SK-N-SH treated with all-trans-retinoic acid at 6 μM for 48 hours (cell line): ENCODE measurements around the gene WDR48.

ENCODE experiments used
- ATAC-seq: fragments of 200-7000 bp; cut with Tn5 transposase; 3 replicates; pipeline ENCODE4 v1.9.1; 2020; ENCODE audit warnings: mild to moderate bottlenecking, moderate library complexity
- BACH2 ChIP-seq: fragments of 250-450 bp; sonication (Bioruptor Pico); IDR thresholded peaks from 2 replicates; pipeline ENCODE4 v1.9.0; 2021; ENCODE audit warnings: mild to moderate bottlenecking, borderline replicate concordance
- CSDC2 ChIP-seq: fragments of 250-450 bp; sonication (Bioruptor Pico); IDR thresholded peaks from 2 replicates; pipeline ENCODE4 v1.5.0; 2020; ENCODE audit warnings: mild to moderate bottlenecking, moderate library complexity
- GLIS3 ChIP-seq: fragments of 250-450 bp; sonication (Bioruptor Pico); IDR thresholded peaks from 2 replicates; pipeline ENCODE4 v1.5.0; 2020; ENCODE audit warnings: mild to moderate bottlenecking, moderate library complexity
- ISL1 ChIP-seq: fragments of 250-450 bp; sonication (Bioruptor Pico); IDR thresholded peaks from 2 replicates; pipeline ENCODE4 v2.1.2; 2022; ENCODE audit warnings: mild to moderate bottlenecking, moderate library complexity
- OSR1 ChIP-seq: fragments of 250-450 bp; sonication (Bioruptor Pico); IDR thresholded peaks from 2 replicates; pipeline ENCODE4 v1.8.0; 2022; ENCODE audit warnings: moderate library complexity, mild to moderate bottlenecking, inconsistent platforms
- PPARA ChIP-seq: fragments of 250-450 bp; sonication (Bioruptor Pico); IDR thresholded peaks from 2 replicates; pipeline ENCODE4 v1.5.0; 2020; ENCODE audit warnings: mild to moderate bottlenecking, borderline replicate concordance
- RARB ChIP-seq: fragments of 250-450 bp; sonication (Bioruptor Pico); IDR thresholded peaks from 2 replicates; pipeline ENCODE4 v1.8.0; 2021; ENCODE audit warnings: mild to moderate bottlenecking, moderate library complexity
- SNAI2 ChIP-seq: fragments of 250-450 bp; sonication (Bioruptor Pico); IDR thresholded peaks from 2 replicates; pipeline ENCODE4 v1.5.0; 2020; ENCODE audit warnings: mild to moderate bottlenecking, moderate library complexity
- ZFP30 ChIP-seq: fragments of 450-650 bp; formaldehyde crosslinking; IDR thresholded peaks from 2 replicates; pipeline ENCODE4 v1.5.0; 2022; ENCODE audit warnings: mild to moderate bottlenecking, moderate library complexity
- ZNF565 ChIP-seq: fragments of 450-650 bp; formaldehyde crosslinking; conservative IDR thresholded peaks from 2 replicates; pipeline ENCODE4 v1.5.0; 2020; ENCODE audit warnings: low read depth, mild to moderate bottlenecking, moderate library complexity
- ZNF70 ChIP-seq: fragments of 450-650 bp; formaldehyde crosslinking; IDR thresholded peaks from 2 replicates; pipeline ENCODE4 v1.5.0; 2020; ENCODE audit warnings: mild to moderate bottlenecking, moderate library complexity
- ZNF8 ChIP-seq: fragments of 450-650 bp; formaldehyde crosslinking; IDR thresholded peaks from 2 replicates; pipeline ENCODE4 v1.5.0; 2020; ENCODE audit warnings: mild to moderate bottlenecking, moderate library complexity
- TF ChIP-seq, protein P1 (sequence below): fragments of 250-450 bp; sonication (Bioruptor Pico); IDR thresholded peaks from 2 replicates; pipeline ENCODE4 v1.5.1; 2021; ENCODE audit warnings: mild to moderate bottlenecking, moderate library complexity
- TF ChIP-seq, protein P2 (sequence below): fragments of 250-450 bp; sonication (Bioruptor Pico); IDR thresholded peaks from 2 replicates; pipeline ENCODE4 v1.8.0; 2020; ENCODE audit warnings: mild to moderate bottlenecking, moderate library complexity, borderline replicate concordance
- TF ChIP-seq, protein P3 (sequence below): fragments of 250-450 bp; sonication (Bioruptor Pico); IDR thresholded peaks from 2 replicates; pipeline ENCODE4 v1.8.0; 2021; ENCODE audit warnings: low read depth, mild to moderate bottlenecking, moderate library complexity, borderline replicate concordance
- TF ChIP-seq, protein P4 (sequence below): fragments of 250-450 bp; sonication (Bioruptor Pico); IDR thresholded peaks from 2 replicates; pipeline ENCODE4 v1.5.0; 2020; ENCODE audit warnings: mild to moderate bottlenecking, moderate library complexity

WDR48 gene

DNA sequence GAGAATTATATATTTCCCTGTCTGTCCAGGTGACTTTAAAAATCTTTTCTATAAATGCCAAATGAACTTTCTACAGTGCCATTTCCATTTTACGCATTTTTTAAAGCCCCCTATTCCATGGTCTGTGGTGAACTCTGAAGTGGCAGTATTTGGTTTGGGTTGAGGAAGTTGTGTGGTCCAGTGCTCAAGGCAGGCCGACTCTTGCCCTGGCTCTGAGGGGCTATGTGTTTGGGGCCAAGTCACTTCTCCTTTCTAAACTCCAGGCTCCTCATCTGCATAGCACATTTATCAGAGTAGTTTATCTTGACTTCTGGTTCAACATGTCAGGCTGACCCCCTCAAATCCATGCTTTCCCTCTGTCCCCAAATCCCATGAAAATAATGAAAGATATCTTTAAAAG lies 69.8 kb downstream of the WDR48 start:
- TF ChIP-seq ZNF70: no peak
- TF ChIP-seq, all 23 proteins: peak for 0
- no peak for ATAC-seq

DNA sequence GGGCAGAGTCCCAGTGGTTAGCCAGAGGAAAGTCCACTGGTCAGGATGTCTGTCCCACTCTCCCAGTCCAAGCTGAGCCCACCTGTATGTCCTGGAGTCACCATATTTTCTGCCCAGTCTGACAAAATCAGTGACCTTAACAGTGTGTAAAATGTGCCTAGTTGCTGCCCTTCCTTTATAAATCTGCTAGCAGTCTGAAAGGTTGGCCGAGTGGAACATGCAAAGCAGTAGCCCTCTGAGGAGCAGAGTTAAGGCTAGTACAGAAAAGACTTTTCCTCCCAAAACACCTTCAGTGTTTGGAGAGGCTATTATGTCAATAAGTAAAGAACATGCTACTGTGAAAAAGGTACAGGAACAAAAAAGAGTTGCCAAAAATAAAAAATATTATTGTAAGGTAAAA lies 71.0 kb downstream of the WDR48 start:
- TF ChIP-seq, protein P1, sequence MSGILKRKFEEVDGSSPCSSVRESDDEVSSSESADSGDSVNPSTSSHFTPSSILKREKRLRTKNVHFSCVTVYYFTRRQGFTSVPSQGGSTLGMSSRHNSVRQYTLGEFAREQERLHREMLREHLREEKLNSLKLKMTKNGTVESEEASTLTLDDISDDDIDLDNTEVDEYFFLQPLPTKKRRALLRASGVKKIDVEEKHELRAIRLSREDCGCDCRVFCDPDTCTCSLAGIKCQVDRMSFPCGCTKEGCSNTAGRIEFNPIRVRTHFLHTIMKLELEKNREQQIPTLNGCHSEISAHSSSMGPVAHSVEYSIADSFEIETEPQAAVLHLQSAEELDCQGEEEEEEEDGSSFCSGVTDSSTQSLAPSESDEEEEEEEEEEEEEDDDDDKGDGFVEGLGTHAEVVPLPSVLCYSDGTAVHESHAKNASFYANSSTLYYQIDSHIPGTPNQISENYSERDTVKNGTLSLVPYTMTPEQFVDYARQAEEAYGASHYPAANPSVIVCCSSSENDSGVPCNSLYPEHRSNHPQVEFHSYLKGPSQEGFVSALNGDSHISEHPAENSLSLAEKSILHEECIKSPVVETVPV (CRISPR knock-in tag): no peak
- TF ChIP-seq, protein P2, sequence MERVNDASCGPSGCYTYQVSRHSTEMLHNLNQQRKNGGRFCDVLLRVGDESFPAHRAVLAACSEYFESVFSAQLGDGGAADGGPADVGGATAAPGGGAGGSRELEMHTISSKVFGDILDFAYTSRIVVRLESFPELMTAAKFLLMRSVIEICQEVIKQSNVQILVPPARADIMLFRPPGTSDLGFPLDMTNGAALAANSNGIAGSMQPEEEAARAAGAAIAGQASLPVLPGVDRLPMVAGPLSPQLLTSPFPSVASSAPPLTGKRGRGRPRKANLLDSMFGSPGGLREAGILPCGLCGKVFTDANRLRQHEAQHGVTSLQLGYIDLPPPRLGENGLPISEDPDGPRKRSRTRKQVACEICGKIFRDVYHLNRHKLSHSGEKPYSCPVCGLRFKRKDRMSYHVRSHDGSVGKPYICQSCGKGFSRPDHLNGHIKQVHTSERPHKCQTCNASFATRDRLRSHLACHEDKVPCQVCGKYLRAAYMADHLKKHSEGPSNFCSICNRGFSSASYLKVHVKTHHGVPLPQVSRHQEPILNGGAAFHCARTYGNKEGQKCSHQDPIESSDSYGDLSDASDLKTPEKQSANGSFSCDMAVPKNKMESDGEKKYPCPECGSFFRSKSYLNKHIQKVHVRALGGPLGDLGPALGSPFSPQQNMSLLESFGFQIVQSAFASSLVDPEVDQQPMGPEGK (CRISPR knock-in tag): no peak
- TF ChIP-seq ZNF8 (no peak), ZFP30 (CRISPR knock-in tag) (no peak), RARB (CRISPR knock-in tag) (no peak), PPARA (no peak), ZNF565 (CRISPR knock-in tag) (no peak)
- no peak for ATAC-seq

DNA sequence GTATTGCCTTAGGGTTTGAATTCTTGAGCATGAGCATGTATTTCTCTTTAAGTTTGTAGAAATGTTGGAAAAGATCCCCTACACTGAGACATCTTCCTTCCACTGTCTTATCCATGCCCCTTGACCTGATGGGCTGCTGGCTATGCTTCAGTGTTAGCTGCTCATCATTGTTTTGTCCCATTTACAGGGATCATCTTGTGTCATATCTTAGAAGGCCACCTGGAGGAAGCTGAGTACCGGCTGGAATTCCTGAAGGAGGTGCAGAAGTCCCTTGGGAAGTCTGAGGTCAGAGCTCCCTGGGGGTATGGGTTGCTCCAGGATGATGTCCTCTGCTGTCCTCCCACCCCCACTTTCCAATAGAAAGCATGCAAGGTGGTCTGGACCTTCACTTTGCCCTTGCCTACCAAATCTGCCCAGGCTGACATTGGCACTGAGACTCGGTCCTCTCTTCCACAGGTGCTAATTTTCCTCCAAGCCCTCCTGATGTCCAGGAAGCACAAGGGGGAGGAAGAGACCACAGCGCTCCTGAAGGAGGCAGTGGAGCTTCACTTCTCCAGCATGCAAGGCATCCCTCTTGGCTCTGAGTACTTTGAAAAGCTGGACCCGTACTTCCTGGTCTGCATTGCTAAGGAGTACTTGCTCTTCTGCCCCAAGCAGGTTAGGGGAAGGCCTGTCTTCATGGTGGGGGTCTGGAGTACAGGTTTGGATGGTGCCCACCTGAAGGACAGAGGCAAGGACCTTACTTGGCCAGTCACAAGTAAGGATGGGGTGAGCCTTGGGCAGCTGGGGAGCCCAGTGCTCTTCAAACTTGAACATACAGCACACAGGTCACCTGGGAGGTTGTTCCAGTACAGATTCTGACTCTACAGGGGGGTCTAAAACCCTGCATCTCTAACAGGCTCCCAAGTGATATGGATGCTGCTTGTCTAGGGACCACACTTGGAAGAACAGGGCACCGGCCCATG lies 73.3 kb downstream of the WDR48 start:
- TF ChIP-seq CSDC2 (no peak), GLIS3 (CRISPR knock-in tag) (no peak), OSR1 (CRISPR knock-in tag) (no peak)
- peak; percentile 74 for ATAC-seq

DNA sequence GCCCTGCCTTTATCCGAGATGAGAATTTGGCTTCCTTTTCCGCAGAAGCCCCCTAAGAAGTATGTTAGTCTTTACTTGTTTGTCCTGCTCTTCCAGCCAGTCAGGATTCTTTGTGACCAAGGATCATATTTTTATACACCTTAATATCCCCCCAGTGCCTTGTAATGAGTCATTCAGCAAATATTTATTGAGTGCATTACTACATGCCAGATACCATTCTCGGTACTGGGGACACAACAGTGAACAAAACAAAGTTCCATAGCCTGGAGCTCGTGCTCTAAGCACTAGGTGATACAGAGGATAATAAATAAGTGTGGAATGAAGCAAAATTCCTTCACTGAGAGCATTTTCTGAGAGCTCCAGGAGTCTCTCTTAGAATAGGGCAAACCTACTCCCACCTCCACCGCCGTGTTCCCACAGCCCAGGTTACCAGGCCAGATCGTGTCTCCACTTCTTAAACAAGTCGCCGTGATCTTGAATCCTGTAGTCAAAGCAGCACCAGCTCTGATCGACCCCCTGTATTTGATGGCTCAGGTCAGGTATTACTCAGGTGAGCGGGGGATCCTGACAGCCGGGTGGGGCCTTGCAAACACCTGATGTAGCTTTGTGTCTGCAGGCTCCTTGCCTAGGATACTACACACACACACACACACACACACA lies 74.2 kb downstream of the WDR48 start:
- TF ChIP-seq SNAI2 (CRISPR knock-in tag): no peak
- TF ChIP-seq, protein P3, sequence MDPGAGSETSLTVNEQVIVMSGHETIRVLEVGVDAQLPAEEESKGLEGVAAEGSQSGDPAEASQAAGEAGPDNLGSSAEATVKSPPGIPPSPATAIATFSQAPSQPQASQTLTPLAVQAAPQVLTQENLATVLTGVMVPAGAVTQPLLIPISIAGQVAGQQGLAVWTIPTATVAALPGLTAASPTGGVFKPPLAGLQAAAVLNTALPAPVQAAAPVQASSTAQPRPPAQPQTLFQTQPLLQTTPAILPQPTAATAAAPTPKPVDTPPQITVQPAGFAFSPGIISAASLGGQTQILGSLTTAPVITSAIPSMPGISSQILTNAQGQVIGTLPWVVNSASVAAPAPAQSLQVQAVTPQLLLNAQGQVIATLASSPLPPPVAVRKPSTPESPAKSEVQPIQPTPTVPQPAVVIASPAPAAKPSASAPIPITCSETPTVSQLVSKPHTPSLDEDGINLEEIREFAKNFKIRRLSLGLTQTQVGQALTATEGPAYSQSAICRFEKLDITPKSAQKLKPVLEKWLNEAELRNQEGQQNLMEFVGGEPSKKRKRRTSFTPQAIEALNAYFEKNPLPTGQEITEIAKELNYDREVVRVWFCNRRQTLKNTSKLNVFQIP: no peak
- 0 out of 2 replicates have a peak, but pooled peaks have one; percentile 10 for TF ChIP-seq ISL1 (CRISPR knock-in tag)
- peak; percentile 73 for ATAC-seq

DNA sequence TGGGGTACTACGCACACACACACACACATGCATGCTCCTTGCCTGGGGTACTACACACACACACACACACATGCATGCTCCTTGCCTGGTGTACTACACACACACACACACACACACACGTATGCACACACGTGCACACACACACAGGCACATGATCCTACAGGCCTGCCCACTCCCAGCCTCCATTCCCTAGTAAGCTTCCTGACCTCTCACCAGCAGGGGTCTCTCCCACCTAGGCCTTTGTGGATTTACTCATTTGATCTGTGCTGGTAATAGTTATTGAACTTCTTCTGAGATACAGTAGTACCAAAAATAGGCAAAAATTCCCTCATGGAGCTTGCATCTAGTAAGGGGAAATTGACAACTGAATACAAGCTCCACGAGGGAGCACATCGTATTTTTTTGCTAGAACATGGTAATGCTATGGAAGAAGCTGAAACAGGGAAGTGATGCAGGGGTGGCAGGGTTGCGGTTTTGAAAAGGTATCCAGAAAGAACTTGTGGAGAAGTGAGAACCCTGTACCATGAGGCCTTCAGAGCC lies 74.8 kb downstream of the WDR48 start:
- peak; percentile 90 for ATAC-seq
- TF ChIP-seq ZNF70 (no peak), PPARA (no peak), ZNF565 (CRISPR knock-in tag) (no peak)
- TF ChIP-seq, protein P3: no peak

DNA sequence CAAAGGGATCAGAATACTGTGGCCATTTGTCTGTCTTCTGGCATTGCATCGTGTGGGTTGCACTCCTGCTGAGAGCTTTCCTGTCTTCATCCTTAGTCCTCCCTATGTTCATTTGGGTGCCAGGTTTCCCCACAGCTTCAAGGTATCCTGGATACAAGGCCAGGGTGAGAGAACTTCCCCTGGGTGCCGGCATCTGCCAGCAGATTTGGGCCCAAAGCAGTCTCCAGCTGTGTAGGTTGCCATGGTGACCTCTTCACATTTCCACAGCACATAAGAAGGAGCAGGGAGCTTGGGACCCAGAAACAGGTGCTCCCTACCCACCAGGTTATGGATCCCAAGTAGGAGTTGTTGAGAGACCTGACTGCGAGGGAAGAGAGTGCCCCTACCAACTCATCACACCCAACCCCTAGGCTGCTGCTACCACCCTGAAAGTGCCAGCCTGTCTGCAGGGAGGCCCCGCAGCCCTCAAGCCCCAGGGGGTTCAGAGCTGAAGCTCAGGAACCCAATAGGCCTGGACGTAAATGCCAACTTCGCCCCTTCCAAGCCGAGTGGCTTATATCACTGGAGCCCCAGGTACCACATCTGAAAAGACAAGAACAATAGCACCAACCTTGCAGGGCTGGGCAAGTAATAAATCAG lies 75.6 kb downstream of the WDR48 start:
- no peak for ATAC-seq
- no peak for TF ChIP-seq GLIS3 (CRISPR knock-in tag)
- TF ChIP-seq BACH2 (CRISPR knock-in tag): no peak
- no peak for TF ChIP-seq OSR1 (CRISPR knock-in tag)
- TF ChIP-seq, protein P4, sequence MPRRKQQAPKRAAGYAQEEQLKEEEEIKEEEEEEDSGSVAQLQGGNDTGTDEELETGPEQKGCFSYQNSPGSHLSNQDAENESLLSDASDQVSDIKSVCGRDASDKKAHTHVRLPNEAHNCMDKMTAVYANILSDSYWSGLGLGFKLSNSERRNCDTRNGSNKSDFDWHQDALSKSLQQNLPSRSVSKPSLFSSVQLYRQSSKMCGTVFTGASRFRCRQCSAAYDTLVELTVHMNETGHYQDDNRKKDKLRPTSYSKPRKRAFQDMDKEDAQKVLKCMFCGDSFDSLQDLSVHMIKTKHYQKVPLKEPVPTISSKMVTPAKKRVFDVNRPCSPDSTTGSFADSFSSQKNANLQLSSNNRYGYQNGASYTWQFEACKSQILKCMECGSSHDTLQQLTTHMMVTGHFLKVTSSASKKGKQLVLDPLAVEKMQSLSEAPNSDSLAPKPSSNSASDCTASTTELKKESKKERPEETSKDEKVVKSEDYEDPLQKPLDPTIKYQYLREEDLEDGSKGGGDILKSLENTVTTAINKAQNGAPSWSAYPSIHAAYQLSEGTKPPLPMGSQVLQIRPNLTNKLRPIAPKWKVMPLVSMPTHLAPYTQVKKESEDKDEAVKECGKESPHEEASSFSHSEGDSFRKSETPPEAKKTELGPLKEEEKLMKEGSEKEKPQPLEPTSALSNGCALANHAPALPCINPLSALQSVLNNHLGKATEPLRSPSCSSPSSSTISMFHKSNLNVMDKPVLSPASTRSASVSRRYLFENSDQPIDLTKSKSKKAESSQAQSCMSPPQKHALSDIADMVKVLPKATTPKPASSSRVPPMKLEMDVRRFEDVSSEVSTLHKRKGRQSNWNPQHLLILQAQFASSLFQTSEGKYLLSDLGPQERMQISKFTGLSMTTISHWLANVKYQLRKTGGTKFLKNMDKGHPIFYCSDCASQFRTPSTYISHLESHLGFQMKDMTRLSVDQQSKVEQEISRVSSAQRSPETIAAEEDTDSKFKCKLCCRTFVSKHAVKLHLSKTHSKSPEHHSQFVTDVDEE (CRISPR knock-in tag): no peak
- TF ChIP-seq, all 23 proteins: peak for 0
